ENCODE measurements around the gene PAOX.

The PAOX gene

DNA sequence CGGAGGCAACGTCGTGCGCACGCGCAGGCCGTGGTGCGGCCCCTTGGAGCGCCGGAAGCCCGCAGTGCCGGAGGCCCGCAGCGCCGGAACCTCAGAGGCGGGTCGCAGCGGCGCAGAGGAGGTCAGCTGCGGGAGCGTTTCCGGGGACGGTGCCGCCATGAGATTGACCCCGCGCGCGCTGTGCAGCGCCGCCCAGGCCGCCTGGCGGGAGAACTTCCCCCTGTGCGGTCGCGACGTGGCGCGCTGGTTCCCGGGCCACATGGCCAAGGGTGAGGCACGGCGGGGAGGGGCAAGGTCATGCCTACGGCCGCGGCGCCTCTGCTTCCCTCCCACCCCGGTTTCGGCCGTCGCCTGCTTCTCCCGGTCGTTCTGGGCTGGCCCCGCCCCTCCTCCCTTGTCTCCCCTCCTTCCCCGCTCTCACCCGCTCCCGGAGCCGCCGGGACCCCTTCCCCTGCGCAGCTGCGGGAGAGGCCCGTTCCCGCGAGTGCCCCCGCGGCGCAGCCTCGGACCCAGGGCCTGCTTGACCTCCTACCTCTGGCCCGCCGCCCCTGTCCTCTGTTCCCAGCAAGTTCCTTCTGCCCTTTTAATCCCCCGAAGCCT, 15.1 kb downstream of the PAOX start, which contains the start of gene MTG1 (continued):
- TF ChIP-seq, protein P1, sequence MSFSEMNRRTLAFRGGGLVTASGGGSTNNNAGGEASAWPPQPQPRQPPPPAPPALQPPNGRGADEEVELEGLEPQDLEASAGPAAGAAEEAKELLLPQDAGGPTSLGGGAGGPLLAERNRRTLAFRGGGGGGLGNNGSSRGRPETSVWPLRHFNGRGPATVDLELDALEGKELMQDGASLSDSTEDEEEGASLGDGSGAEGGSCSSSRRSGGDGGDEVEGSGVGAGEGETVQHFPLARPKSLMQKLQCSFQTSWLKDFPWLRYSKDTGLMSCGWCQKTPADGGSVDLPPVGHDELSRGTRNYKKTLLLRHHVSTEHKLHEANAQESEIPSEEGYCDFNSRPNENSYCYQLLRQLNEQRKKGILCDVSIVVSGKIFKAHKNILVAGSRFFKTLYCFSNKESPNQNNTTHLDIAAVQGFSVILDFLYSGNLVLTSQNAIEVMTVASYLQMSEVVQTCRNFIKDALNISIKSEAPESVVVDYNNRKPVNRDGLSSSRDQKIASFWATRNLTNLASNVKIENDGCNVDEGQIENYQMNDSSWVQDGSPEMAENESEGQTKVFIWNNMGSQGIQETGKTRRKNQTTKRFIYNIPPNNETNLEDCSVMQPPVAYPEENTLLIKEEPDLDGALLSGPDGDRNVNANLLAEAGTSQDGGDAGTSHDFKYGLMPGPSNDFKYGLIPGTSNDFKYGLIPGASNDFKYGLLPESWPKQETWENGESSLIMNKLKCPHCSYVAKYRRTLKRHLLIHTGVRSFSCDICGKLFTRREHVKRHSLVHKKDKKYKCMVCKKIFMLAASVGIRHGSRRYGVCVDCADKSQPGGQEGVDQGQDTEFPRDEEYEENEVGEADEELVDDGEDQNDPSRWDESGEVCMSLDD (tag by site-specific recombination; IDR thresholded peaks at IDR 0.05): peak; percentile 50; the same call in 1 of the 2 replicates
- TF ChIP-seq INSM2 (tag by site-specific recombination; IDR thresholded peaks at IDR 0.05): peak; percentile 73
- TF ChIP-seq ZNF2 (tag by site-specific recombination; IDR thresholded peaks at IDR 0.05): peak; percentile 89
- peak; percentile 76 for TF ChIP-seq ZNF423 (tag by site-specific recombination; IDR thresholded peaks at IDR 0.05)
- no peak for TF ChIP-seq ZNF266 (tag by site-specific recombination; IDR thresholded peaks at IDR 0.05; ENCODE audit: low read depth)
- no peak for TF ChIP-seq ZBTB49 (tag by site-specific recombination; IDR thresholded peaks at IDR 0.05; ENCODE audit: low read depth)
- peak; percentile 90 for TF ChIP-seq YY1 (tag by site-specific recombination; IDR thresholded peaks at IDR 0.05)
- TF ChIP-seq TSHZ1 (tag by site-specific recombination; IDR thresholded peaks at IDR 0.05; ENCODE audit: borderline replicate concordance): no peak
- TF ChIP-seq, protein P2, sequence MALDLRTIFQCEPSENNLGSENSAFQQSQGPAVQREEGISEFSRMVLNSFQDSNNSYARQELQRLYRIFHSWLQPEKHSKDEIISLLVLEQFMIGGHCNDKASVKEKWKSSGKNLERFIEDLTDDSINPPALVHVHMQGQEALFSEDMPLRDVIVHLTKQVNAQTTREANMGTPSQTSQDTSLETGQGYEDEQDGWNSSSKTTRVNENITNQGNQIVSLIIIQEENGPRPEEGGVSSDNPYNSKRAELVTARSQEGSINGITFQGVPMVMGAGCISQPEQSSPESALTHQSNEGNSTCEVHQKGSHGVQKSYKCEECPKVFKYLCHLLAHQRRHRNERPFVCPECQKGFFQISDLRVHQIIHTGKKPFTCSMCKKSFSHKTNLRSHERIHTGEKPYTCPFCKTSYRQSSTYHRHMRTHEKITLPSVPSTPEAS (tag by site-specific recombination; IDR thresholded peaks at IDR 0.05): 0 out of 2 replicates have a peak, but pooled peaks have one; percentile 21
- no peak for TF ChIP-seq FEZF1 (tag by site-specific recombination; IDR thresholded peaks at IDR 0.05)
- TF ChIP-seq ZNF561 (tag by site-specific recombination; IDR thresholded peaks at IDR 0.05; ENCODE audit: borderline replicate concordance): peak; percentile 93
- no peak for TF ChIP-seq ZNF701 (tag by site-specific recombination; IDR thresholded peaks at IDR 0.05)
- peak; percentile 99 for TF ChIP-seq ZBTB26 (tag by site-specific recombination; optimal IDR thresholded peaks at IDR 0.05)
- TF ChIP-seq ZBTB17 (tag by site-specific recombination; IDR thresholded peaks at IDR 0.05): peak; percentile 61
- TF ChIP-seq, protein P3, sequence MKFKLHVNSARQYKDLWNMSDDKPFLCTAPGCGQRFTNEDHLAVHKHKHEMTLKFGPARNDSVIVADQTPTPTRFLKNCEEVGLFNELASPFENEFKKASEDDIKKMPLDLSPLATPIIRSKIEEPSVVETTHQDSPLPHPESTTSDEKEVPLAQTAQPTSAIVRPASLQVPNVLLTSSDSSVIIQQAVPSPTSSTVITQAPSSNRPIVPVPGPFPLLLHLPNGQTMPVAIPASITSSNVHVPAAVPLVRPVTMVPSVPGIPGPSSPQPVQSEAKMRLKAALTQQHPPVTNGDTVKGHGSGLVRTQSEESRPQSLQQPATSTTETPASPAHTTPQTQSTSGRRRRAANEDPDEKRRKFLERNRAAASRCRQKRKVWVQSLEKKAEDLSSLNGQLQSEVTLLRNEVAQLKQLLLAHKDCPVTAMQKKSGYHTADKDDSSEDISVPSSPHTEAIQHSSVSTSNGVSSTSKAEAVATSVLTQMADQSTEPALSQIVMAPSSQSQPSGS (tag by site-specific recombination; IDR thresholded peaks at IDR 0.05; ENCODE audit: low read depth): no peak
- no peak for TF ChIP-seq ZNF837 (tag by site-specific recombination; IDR thresholded peaks at IDR 0.05)
- TF ChIP-seq, protein P4, sequence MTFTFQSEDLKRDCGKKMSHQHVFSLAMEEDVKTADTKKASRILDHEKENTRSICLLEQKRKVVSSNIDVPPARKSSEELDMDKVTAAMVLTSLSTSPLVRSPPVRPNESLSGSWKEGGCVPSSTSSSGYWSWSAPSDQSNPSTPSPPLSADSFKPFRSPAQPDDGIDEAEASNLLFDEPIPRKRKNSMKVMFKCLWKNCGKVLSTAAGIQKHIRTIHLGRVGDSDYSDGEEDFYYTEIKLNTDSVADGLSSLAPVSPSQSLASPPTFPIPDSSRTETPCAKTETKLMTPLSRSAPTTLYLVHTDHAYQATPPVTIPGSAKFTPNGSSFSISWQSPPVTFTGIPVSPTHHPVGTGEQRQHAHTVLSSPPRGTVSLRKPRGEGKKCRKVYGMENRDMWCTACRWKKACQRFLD (tag by site-specific recombination; IDR thresholded peaks at IDR 0.05): no peak
- TF ChIP-seq ZNF239 (tag by site-specific recombination; IDR thresholded peaks at IDR 0.05): 0 out of 2 replicates have a peak, but pooled peaks have one; percentile 43
- peak; percentile 94 for TF ChIP-seq ZFP37 (tag by site-specific recombination; IDR thresholded peaks at IDR 0.05)
- TF ChIP-seq ZNF175 (tag by site-specific recombination; IDR thresholded peaks at IDR 0.05): no peak
- TF ChIP-seq ZBTB1 (tag by site-specific recombination; IDR thresholded peaks at IDR 0.05): peak; percentile 97

Data from HEK293 (cell line).